ENCODE measurements around the gene CLASP1.

Gene CLASP1

DNA sequence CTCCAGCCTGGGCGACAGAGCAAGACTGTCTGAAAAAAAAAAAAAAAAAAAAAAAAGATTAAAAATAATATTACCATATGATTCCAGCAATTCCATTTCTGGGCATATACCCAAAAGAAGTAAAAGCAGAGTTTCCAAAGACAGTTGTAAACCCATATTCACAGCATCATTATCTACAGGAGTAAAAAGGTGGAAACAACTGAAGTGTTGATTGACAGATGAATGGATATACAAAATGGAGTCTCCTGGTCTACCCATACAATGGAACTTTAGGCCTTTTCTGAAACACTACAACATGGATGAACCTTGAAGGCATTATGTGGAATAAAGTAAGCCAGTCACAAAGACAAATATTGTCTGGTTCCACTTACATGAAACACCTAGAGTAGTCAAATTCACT lies 112.9 kb downstream of the CLASP1 start:
- no peak for DNase-seq

DNA sequence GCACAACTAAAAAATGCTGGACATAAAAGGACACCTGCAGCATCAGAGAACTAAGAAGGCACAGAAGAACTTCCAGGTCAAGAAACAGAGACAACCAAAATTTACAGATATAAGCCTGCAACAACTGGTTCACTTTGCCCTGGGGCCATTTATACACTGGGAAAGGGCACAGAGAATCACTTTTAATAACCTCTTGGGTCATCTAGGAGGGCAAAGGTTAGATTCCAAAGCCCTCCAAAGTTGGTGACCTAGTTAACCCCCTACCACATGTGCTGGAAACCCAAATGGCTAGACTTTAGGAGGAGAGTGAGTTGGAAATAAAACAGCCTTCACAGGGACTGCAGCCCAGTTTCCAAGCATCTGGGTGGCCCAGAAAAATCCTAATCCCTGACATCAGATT lies 115.3 kb downstream of the CLASP1 start:
- no peak for DNase-seq

DNA sequence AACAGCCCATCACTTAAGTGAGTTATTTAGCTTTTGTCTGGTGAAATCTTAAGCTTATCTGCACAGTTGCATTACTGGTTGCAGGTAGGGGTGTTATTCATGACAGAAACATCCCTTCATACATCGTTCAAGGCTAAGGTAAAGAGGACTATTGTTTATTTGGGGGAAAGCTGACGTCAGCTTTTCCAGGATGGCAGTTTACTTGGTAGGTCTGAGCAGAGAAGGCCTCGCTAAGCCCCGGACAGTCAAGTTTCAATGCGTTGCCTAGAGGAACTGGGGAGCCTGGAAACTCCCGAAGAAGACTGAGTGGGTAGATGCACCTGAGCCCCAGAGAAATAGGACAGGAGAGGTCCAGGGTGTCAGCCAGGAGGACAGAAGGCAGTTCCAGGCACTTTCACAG lies 116.4 kb downstream of the CLASP1 start:
- peak; percentile 63 for DNase-seq

DNA sequence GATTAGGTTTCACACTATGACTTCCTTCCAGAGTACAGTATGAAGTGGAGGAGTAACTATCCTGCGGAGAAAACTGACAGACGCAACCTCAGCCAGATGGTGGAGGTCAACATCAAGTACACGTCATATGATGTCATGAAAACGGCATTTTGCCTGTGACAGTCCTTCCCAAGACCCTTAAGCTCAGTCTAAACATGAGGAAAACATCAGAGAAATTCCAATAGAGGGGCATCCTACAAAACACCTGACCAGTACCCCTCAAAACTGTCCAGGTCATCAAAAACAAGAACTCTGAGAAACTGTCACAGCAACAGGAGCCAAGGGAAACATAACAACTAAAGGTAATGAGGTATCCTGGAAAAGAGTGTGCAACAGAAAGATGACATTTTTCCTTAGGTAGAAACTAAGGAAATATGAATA lies 116.9 kb downstream of the CLASP1 start:
- peak; percentile 58 for DNase-seq

DNA sequence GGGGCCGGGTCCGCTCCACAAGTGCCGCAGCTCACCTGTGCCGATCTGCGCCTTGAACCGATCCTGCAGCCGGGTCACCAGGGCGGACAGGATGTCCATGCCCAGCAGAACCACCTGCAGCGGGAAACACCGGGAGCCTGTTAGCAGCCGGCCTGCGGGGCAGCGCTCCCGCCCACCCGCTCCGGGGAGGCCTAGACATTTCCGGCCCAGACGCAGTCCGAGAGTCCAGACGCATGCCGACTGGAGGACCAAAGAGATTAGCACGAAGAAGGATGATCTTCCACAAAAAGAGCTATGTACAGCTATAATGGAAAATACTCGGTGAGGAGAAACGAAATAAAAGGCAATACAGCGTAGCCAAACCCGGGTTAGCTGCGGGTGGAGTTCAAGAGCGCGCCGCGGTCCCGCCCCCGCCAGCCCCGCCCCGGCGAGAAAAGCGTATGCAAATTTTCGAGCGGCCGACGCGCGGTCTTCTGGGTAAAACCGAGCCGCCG lies 119.0 kb downstream of the CLASP1 start:
- peak; percentile 88 for DNase-seq

- peak; percentile 76 for DNase-seq
These were observed 119.6 kb downstream of the CLASP1 start for GRCh38 chr2:121529439-121530211.

GRCh38 chr2:121527009-121527682 lies 122.1 kb downstream of the CLASP1 start:
- no peak for DNase-seq

DNA sequence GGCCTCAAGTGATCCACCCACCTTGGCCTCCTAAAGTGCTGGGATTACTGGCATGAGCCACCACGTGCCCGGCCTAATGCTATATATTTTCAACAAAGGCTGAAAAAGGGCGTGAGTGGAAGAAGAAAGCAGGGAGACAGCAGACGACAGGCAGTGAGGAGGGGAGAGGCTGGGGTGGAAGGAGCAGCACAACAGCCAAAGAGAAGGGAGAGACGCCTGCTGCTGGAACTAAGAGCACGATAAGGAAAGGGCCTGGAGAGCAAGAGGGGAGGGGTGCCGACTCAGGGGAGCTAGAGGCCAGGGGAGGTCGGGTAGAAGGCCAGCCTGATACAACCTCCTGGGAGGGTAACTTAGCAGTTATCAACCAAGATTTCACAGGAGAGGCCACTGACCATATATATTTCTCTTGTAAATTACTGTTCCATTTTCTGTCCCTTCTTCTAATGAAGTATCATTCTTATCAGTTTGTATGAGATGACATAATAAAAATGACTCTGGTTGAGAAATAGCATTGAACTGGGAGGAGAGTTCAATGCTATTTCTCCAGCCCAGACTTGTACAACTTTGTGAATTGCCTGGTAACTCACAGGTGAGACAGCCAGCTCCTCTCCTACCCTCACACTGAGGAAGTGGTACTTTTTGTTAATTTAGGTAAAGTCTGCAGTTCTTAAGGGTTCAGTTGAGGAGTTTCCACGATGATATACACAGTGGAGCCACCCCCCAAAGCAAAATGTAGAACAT lies 124.4 kb downstream of the CLASP1 start:
- DNase-seq, result no peak

DNA sequence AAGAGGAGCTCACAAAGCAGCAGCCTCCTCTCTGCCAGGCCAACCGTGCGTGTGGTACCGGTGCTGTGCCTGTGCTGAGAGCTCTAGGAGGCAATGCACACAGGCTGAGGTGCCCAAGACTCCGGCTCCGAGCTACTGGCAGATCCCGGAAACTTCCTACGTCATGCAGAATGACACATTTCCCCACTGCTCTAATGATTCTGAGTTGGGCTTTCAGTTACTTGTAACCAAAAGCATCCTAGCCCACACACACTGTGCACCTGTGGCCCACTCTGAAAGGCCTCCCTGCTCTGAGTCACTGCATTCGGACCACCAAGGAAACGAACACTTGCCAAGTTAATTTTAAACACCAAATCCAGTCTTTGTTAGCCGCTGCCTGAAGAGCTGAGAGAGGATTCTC lies 127.9 kb downstream of the CLASP1 start:
- no peak for DNase-seq

GRCh38 chr2:121520641-121520994 lies 128.6 kb downstream of the CLASP1 start:
- DNase-seq, result no peak

- DNase-seq, result no peak
These were observed 129.3 kb downstream of the CLASP1 start for GRCh38 chr2:121519732-121520640.

DNA sequence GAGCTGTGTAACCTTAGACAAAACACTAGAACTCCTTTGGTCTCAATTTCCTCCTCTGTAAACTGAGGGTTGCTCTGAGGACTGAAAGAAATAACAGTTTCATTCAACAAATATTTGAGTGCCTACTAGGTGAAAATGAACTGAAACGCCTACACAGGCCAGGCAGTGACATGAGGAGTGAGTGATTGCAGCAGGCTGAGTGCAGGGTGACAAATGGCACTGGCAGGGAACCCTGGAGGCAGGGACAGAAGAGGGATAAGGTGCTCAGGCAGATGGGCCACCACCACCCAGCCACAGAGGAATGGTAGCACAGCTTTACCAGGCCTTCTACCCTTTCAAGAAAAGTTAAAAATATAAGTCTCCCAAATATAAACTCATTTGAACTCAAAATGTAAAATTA lies 130.1 kb downstream of the CLASP1 start:
- DNase-seq, result no peak

DNA sequence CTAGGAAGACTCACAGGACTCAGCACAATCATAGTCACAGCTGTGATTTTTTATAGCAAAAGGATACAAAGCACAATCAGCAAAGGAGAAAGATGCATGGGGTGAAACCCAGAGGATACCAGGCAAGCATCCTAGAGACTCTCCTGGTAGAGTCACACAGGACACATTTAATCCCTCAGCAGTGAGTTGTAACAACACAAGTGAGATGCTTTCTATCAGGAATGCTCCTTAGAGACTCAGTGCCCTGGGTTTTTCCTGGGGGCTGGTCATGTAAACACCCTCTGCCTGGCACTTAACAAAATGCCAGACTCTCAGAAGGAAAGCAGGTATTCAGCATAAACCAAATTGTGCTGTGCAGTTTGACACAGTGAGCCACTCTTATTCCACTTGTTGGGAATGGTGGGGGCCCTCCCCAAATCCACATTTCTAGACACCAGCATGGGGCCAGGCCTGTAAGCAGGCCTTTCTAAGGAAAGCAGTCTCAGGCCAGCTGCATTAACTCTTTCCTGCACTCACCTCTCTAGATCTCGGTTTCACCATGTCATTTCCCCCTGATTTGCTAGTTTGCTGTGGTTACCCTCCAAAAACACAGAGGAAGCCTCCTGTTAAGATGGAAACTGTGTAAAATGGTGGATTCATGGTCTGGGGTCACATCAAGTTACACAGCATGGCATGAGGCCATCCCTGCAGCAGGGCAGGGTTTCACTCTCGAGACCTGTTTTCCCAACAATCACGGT lies 135.5 kb downstream of the CLASP1 start:
- DNase-seq, result no peak

DNA sequence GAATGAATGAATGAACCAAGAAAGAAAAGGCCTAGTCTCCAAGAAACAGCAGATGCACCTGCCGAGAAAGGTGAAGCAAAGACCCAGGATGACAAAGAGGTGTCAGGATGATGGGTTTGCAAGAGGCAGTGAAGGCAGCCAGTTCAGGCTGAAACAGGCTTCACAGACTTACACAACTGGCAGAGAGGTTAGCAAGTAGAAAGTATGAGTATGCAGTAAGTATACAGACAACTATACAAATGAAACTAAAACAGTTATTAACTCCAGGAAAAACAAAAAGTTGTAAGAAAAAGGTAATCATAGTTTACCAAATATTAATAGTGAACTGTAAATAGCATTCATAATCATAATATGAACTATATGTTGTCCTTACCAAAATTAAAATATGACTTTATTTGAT lies 138.4 kb downstream of the CLASP1 start:
- DNase-seq, result no peak

DNA sequence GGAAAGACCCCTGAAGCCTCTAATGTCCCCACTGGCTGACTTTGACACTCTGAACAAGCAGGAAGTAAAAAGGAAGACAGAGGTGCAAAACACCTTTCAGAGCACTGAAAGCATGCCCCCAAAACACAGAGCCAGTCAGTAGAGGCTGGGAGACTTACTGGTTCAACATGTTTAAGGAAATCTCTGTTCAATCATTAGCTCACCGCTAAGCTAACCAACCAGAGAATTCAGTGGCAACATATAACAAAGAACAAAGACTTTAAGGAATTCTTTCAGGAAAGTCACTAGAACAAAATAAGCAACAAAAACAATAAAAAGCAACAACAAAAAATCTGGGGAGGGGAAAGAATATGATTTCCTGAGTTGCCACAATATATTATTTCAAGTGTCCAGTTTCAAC lies 142.6 kb downstream of the CLASP1 start:
- DNase-seq, result no peak

GRCh38 chr2:121505986-121506586 lies 143.2 kb downstream of the CLASP1 start:
- no peak for DNase-seq

GRCh38 chr2:121505005-121505404 lies 144.3 kb downstream of the CLASP1 start:
- peak; percentile 4 for DNase-seq

DNA sequence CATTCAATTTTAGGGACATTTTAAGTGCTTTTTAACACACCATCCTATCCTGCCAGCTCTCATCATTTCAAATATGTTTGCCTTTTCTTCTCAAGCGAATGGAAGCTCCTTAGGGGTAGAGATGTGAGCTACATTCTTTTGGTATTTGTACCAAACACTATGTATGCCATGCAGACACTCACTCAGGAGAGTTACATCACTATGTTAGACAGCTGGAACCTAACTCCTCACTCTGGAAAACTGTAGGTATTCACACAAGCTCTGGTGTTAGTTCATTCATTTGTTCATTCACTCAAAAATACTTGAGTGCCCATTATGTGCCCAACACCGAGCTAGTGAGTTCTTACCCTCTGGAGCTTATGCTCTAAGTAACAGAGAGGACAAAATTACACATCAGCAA lies 144.9 kb downstream of the CLASP1 start:
- DNase-seq, result no peak

DNA sequence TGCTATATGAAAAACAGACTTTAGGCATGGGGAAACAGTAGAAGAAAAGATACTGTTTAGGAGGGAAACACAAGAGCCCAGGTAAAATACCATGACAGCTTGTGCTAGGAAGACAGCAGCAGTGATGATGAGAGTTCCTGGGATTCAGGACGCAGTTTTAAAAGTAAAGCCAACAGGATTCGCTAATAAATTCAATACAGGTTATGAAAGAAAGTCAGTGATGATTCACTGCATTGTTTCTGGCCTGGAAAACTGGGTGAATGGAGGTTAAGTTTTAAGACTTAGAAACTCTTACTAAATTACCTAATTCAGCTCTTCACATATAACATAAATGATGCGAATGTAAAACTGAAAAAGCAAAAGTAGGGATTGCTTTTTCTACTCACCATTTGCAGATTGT lies 146.5 kb downstream of the CLASP1 start:
- no peak for DNase-seq

DNA sequence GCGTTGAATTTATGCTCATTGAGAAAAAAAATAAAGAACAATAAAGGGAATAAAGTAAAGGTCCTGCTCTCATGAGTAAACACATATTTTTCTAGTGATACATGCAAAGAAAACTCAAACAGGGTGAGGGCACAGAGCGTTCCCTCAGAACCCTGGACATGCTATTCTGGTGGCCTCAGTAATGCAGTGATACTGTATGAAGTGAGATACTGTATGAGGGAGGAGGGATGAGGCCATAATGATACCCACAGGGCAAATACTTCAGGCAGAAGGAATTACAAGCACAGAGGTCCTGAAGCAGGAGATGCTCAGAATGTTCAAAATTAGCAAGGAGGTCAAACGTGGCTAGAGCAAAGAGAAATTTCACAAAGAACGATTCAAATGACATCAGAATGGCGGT lies 147.0 kb downstream of the CLASP1 start:
- no peak for DNase-seq

GRCh38 chr2:121501554-121501953 lies 147.7 kb downstream of the CLASP1 start:
- DNase-seq, result no peak

- no peak for DNase-seq
These were observed 148.2 kb downstream of the CLASP1 start for GRCh38 chr2:121501031-121501430.

All from NCI-H69 (cell line).